Caki2 (cell line): ENCODE measurements around the gene HIC2. TPM values are rescaled to one million over a fixed set of nuclear protein-coding genes. Genes with fewer than 3 reads are reported as not detected.
"Not testable (repeated sequence)": the region's sequence is repeated elsewhere in the genome, so short reads cannot be mapped to it uniquely, and the experiment has no call there.

Experiments used
- DNase-seq: peaks from one replicate; pipeline ENCODE4 v3.0.0-alpha.2; 2015; ENCODE audit warnings: low read depth
- in situ Hi-C: cut with HindIII; loops from 2 replicates; pipeline ENCODE4 v1.10.0; 2016; ENCODE audit warnings: low sequenced_read_pairs, low pct_unique_long_range_greater_than_20kb, mixed read lengths
- total RNA-seq: library from RNA; depleted of rRNA; stranded (reverse); fragments of >200 nt; shearing (Covaris generic); gene quantifications from 2 replicates; pipeline ENCODE4 v1.2.3, GENCODE V29; 2014; ENCODE audit warnings: low replicate concordance; rRNA removed

Gene HIC2
- total RNA-seq, 1 experiment from 2014 or later = 4.3 TPM

DNA sequence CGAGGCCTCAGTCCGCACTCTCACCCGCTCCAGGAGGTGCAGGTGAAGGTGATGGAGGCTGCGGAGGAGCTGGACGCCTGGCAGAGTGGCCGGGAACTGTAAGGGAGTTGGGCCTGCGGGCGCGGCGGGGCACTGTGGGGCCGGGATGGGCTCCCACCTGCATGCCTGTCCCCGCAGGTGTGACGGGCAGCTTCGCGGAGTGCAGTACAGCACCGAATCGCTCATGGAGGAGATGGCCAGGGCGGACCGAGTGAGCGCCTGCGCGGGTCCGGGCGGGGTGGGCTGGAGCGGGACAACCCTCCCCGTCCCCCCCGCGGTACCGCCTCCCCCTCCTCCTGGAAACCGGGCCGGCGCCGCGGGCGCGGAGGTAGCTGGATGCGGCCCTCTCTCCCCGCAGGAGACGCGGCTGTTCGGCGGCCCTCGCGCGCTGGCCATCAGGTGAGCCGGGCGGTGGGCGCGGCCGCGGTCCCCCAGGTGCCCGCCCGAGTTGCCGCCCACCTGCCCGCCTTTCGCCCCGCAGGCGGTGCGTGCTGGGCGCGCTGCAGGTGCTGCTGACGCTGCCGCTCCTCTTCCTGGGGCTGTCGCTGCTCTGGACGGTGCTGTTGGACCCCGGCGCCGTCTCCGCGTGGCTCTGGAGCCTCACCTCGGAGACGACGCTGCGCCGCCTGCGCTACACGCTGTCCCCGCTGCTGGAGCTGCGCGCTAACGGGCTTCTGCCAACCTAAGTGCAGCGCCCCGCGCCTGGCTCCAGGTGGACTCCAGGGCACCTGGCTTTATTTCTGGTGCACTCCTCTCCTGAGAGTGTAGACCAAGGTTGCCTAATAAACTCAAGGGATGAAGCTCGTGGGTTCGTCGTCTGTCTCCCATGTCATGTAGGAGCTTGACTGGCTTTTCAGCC is 52.2 kb downstream of the HIC2 start:
- in situ Hi-C loops = not testable (repeated sequence)

DNA sequence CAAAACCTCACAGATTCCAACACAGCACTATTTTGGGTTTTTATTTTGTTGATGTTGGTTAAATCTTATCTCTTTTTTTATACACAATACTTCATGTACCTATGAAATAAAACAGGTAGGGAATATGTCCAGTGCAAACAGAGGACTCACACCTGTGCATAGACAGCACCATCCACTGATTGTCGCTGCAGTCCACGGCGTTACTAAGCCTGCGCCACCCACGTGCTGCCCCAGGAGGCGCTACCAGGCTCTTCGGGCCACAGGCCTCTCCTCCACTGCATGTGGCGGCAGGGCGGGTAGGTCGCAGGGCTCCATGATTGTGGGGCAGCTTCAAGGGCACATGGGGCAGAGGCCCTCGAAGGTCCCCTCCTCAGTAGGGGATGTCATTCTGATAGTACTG is 55.8 kb downstream of the HIC2 start:
- DNase-seq, in situ Hi-C loops: not testable (repeated sequence)

More for the DNA sequence above, 52.2 kb downstream of the HIC2 start:
- not testable (repeated sequence) for DNase-seq

DNA sequence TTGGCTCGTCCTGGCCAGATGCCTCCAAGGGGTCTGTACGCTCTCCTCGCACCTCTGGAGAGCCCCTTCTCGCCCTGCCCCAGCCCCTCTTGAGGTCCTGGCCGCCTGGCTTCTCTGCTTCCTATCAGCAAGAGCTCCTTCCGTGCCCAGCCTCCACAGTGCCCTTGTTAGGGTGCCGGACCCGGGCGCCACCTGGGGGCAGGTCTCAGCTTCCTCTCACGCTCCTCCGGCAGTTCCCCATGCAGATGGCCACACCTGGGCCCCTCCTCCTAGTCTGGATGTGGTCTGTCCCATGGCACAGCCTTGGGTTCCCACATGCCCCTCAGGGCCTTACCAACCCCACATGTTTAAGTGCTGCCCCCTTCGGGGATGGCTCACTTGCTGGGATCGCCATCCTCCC is 56.5 kb downstream of the HIC2 start:
- DNase-seq, in situ Hi-C loops: not testable (repeated sequence)

DNA sequence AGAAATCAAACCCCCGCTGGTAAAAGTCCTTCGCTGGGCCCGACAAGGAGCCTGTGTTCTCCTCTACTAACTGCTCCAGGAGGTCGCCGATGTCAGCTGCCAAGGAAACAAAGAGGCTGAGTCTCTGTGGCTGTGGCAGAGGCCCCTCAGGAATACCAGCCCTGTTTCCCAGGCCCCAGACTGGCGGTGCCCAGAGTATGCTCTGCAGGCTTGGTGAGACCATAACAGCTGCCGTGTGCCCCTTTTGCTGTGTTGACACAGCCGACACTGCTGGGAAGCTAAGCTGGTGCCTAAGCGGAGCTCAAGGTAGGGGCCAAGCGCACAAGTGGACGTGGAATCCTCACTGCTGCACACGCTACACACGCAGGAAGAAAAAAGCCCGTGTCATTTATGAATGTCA is 66.9 kb downstream of the HIC2 start:
- DNase-seq, in situ Hi-C loops: not testable (repeated sequence)

DNA sequence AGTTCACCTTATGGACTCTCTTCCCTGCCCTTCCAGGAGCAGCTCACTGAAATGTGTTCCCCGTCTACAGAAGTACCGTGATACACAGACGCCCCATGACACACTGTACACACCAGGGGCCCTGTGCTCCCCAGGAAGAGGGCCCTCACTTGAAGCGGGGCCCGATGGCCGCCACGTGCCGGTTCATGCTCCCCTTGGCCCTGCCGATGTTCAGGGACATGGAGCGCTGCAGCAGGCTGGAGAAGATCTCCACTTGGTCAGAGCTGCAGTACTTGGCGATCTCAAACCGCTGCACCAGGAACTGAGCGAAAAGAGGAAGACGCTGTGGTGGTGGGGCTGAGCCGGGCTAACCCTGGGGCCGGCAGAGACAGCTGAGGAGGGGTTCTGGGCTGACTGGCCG is 70.6 kb downstream of the HIC2 start:
- in situ Hi-C loops, DNase-seq: not testable (repeated sequence)

DNA sequence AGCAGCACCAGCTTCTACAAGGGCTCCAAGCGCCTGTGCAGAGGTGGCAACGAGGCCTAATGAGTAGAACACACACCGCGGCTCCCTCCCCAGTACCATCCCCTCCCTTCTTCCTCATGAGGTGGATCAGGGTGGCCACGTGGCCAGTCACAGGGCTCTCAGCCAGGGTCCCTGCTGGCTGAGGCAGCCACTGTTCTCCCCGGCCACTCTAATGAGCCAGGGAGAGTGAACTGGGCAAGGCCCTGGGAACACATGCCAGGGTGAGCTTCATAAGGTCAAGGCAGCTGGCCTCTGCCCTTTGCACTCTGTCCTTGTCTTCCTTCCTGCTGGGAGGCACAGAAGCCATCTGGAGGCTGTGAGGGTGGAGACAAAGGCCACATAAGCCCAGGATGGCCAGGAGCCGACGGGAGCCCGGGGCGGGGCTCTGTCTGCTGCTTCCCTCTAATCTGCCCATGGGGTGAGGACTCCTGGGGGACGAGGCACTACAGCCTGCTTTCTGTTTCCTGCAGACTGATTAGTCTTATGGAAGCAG is 72.0 kb downstream of the HIC2 start:
- in situ Hi-C loops, DNase-seq: not testable (repeated sequence)

DNA sequence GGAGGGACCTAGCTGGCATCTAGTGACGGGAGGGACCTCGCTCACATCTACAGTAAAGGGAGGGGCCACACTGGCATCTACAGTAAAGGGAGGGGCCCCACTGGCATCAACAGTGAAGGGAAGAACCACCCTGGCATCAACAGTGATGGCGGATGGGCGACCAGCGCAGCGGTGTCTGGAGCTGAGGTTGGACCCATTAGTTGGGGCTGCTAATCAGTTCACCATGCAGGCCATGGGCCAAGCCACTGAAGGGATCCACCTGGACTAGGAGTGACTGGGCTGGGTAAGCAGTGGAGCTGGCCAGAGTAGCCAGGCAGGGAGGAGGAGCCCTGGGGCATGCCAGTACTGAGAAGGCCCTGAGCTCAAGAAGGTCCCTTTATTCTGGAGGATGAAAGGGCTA is 73.4 kb downstream of the HIC2 start:
- DNase-seq, in situ Hi-C loops: not testable (repeated sequence)

DNA sequence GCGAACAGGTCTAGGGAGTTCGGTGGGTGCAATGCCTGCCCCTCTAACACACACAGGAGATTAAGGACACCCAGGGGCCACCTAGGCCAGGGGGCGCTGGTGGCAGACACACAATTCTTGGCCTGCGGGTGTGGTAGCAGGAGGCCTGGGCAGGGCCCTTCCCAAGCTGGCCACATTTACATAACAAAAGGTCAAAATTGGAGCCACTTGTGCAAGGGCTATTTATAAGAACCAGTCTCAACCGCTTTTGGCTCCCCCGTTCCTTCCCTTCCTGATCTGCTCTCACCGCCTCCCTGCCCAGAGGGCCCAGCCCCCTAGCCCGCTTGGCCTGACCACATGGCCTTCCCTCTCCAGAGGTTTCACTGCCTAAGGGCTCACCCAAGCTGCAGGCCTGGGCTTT is 75.1 kb downstream of the HIC2 start:
- DNase-seq, in situ Hi-C loops: not testable (repeated sequence)

DNA sequence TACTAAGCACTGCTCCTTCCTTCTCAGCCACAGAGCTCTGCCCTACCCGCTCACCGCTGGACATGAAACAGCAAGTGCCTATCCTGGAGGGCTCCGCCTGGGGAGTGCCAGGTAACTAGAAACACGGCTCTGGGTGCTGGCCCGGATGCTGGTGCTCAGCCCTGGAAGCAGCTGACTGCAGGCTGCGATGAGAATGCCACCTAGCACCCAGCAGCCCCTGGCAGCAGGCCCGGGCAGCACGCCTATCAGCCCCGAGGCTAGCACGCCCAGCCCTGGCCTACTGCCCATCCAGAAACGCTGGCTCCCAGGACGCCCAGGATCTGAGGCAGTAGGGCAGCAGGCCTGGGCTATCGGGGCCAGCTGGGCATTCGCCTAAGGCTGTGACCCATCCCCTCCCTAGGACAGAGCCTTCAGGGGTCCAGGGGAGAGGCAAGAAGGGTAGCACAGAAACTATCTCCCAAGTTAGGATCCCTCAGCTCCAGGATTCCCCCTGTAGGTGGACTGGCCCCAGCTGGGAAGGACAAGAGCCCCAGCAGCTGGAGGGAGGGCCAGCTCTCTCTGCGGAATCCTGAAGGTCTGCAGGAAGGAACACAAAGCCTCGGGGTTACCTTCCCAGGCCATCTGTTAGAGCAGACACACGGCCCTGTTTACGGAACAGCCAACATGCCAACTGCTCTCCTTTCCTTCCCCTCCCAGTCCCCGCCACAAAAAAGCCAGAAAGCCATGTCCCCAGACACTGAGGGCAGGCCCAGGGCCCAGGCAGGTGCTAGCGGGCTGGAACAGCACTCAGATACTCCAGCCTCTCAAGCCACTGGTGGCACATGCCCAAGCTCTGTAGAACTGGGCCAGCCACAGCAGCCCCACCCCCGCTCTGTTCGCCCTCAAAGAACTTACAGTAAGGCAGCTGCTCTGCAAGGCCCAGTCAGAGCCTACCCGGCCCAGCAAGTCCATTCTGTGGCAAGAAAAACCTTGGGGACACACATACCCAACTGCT is 76.9 kb downstream of the HIC2 start:
- not testable (repeated sequence) for DNase-seq

DNA sequence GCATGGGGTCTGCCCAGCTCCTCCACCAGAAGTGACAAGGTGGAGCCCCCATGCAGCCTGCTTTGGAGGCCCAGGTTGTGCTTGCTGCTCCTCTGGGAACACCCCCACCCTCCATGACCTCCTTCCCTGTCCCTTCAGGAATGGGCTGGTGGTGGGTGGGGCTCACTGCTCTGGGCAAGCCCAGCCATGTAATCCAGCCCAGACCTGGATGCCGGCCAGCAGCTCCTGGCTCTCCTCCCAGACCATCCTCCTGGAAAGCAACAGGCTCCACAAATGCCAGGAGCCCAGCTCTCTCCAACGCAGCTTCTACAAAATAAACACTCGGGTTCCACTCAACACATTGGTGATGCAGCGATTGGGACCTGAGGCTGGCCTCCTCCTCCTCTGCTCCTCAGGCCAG is 80.8 kb downstream of the HIC2 start:
- in situ Hi-C loops, DNase-seq: not testable (repeated sequence)

More for the DNA sequence above, 76.9 kb downstream of the HIC2 start:
- in situ Hi-C loops = not testable (repeated sequence)

DNA sequence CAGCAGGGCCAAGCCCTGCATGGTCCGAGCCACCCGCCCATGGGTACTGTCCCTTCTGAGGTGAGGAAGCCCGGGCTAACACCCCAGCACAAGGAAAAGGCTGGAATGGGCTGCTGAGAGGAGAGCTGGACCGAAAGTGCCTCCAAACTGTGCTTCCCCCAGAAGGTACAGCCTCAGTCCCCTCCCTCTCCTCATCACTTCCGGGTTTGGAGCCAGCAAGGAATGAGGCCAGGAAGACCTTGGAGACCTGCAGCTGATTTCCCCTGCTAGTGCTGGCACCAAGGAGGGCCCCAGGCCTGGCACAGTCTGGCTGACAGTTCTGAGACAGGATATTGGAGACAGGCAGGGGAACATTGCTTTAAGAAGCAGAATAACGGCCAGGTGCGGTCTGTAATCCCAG is 81.3 kb downstream of the HIC2 start:
- DNase-seq, in situ Hi-C loops: not testable (repeated sequence)

DNA sequence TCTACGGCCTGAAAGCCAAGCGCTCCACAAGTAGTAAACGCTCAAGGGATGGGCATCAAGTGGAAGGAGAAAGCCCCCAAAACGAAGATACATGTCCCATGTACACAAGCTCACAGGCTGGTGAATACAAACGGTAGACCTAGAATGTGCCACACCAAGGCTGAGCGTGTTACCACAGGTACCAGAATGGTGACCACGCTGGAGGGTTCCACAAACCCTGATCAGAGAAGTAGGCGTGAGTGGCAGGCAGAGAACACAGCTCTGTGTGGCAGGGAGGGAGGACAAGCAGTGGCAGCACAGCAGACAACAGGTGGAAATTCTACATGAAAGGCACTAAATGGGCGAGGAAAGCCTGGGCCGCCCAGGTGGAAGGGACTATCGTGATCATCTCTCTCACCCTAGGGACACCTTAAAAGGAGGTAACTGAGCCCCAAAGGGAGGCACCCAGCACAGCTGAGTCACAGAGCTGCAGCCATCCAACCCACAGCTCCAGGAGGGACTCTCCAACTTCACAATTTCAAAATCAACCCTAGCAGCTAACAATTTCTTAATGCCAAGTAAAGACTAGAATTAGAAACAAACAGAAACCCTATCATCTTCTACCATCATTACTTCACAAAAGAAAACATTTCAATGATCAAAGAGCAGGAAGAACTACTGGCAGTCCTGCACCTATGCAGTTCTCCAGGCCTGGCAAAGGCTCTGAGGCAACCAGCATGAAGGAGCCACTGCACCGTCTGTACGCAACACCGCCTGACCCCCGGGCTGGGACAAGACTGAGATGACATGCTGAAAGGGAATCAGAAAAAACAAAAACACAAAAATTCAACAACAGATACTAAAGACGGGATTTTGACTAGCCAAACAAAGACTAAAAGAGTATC is 82.7 kb downstream of the HIC2 start:
- DNase-seq = not testable (repeated sequence)

More for the DNA sequence above, 82.7 kb downstream of the HIC2 start:
- in situ Hi-C loops = not testable (repeated sequence)

Other genes starting within 250 kb of the HIC2 start
- 2.1 TPM in 1 of 2 replicates, not detected in the other for gene RIMBP3B, start 33.6 kb upstream of the HIC2 start, total RNA-seq
- 0.30 TPM in 1 of 2 replicates, not detected in the other for gene TMEM191C, start 50.0 kb downstream of the HIC2 start, total RNA-seq
- 0.20 and 3.6 TPM in 2 replicates for gene RIMBP3C, start 134.1 kb downstream of the HIC2 start, total RNA-seq
- 32.6 and 46.2 TPM in 2 replicates for gene UBE2L3, start 150.3 kb downstream of the HIC2 start, total RNA-seq
- gene YDJC, start 212.7 kb downstream of the HIC2 start, total RNA-seq = 158 and 165 TPM in 2 replicates
- gene CCDC116, start 215.4 kb downstream of the HIC2 start, total RNA-seq = 0.07 TPM in 1 of 2 replicates, not detected in the other
- 39.5 and 46.1 TPM in 2 replicates for gene SDF2L1, start 224.9 kb downstream of the HIC2 start, total RNA-seq
- 13.4 and 15.8 TPM in 2 replicates for gene PPIL2, start 248.6 kb downstream of the HIC2 start, total RNA-seq